ENCODE measurements around the gene KIRREL1. TPM values are rescaled to one million over a fixed set of nuclear protein-coding genes. Genes with fewer than 3 reads are reported as not detected.

The KIRREL1 gene
- total RNA-seq, 1 donor from 2014 or later, result 195 TPM

DNA sequence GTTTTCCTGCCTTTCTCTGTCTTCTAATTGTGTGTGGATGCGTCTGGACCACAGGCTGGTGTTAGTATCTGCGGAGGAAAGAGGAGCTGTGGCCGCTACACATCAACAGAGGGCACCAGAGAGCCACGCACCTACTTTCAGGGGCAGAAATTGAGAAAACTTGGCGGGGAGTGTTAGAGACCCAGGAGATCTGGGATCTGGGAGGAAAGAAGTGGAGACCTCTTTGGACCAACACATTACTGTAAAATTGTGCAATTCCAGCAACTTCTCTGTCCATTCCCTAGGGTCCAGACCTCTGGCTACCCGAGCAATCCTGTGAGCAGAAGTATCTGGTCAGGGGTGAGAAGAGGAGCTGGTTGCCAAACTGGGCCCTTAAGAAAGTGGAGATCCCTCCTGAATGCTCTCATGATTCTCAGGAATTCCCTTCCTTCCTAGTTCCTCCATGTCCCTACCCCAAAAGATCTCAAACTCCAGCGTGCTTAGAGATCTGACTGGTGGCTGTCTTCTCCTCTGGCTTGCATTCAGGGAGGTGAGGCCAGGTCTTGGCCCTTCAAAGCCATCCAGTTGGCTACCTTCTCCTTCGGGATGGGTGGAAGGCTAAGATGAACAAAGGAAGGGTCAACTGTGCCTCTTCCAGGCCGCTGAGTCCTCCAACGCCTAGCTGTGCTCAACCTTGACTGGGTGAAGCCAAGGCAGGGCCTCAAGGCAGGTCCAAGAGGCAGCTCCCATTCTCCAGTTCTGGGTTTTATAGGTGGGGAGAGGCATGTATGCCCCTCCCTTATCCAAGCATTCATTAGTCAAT, 1.2 kb upstream of the KIRREL1 start:
- Histone ChIP-seq H3K27ac (ENCODE audit: low read depth, low read length) (peak overlapping the region; percentile 19), H2AFZ (ENCODE audit: low read depth, low read length) (no peak overlapping the region), H3K27me3 (ENCODE audit: insufficient read depth, low read length) (peaks cover 3% of the 10 kb centered on the region), H3K36me3 (ENCODE audit: insufficient read depth, low read length) (peaks cover 2% of the 10 kb centered on the region), H3K79me2 (ENCODE audit: insufficient read depth, low read length) (peaks cover 38% of the 10 kb centered on the region), H3K4me1 (ENCODE audit: insufficient read depth, low read length) (peaks cover 27% of the 10 kb centered on the region), H3K4me3 (ENCODE audit: insufficient read depth, low read depth, low read length) (no peak overlapping the region), H3K9me3 (ENCODE audit: insufficient read depth, low read depth, low read length) (no peaks in the 10 kb centered on the region), H4K20me1 (ENCODE audit: insufficient read depth, low read length) (peaks cover 29% of the 10 kb centered on the region), H3K9ac (ENCODE audit: low read length) (peak overlapping the region; percentile 96), H3K4me2 (ENCODE audit: low read length) (peak overlapping the region; percentile 90)
- TF ChIP-seq, protein P1, sequence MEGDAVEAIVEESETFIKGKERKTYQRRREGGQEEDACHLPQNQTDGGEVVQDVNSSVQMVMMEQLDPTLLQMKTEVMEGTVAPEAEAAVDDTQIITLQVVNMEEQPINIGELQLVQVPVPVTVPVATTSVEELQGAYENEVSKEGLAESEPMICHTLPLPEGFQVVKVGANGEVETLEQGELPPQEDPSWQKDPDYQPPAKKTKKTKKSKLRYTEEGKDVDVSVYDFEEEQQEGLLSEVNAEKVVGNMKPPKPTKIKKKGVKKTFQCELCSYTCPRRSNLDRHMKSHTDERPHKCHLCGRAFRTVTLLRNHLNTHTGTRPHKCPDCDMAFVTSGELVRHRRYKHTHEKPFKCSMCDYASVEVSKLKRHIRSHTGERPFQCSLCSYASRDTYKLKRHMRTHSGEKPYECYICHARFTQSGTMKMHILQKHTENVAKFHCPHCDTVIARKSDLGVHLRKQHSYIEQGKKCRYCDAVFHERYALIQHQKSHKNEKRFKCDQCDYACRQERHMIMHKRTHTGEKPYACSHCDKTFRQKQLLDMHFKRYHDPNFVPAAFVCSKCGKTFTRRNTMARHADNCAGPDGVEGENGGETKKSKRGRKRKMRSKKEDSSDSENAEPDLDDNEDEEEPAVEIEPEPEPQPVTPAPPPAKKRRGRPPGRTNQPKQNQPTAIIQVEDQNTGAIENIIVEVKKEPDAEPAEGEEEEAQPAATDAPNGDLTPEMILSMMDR (IDR thresholded peaks at IDR 0.05; ENCODE audit: insufficient read depth, low read depth, low read length), result peak; percentile 99
- no peak for TF ChIP-seq EZH2 (IDR thresholded peaks at IDR 0.05; ENCODE audit: insufficient read depth, low read length)
- no peaks in the 10 kb centered on the region for H3K36me3 Mint-ChIP-seq (ENCODE audit: low read depth, unreplicated experiment)
- DNase-seq (ENCODE audit: low read depth) (peak; percentile 31), FAIRE-seq (peak; percentile 84)
- peak overlapping the region; percentile 93 for H3K4me3 Mint-ChIP-seq (ENCODE audit: unreplicated experiment)
- no peak overlapping the region for H3K27ac Mint-ChIP-seq (ENCODE audit: unreplicated experiment)
- H3K9me3 Mint-ChIP-seq (ENCODE audit: unreplicated experiment), result no peaks in the 10 kb centered on the region
- peaks cover 22% of the 10 kb centered on the region for H3K27me3 Mint-ChIP-seq (ENCODE audit: low read depth, unreplicated experiment)
- H3K4me1 Mint-ChIP-seq (ENCODE audit: low read depth, unreplicated experiment), result peaks cover 19% of the 10 kb centered on the region

- peaks cover 3% of the 10 kb centered on the region for H3K27me3 ChIP-seq (ENCODE audit: insufficient read depth, low read length)
- DNase-seq (ENCODE audit: low read depth) (peak; percentile 29), FAIRE-seq (no peak)
- Mint-ChIP-seq H3K4me3 (ENCODE audit: unreplicated experiment) (peak overlapping the region; percentile 93), H3K9me3 (ENCODE audit: unreplicated experiment) (no peaks in the 10 kb centered on the region), H3K27me3 (ENCODE audit: low read depth, unreplicated experiment) (peaks cover 19% of the 10 kb centered on the region), H3K27ac (ENCODE audit: unreplicated experiment) (no peak overlapping the region), H3K36me3 (ENCODE audit: low read depth, unreplicated experiment) (peaks cover 2% of the 10 kb centered on the region), H3K4me1 (ENCODE audit: low read depth, unreplicated experiment) (peaks cover 23% of the 10 kb centered on the region)
- TF ChIP-seq, protein P1 (IDR thresholded peaks at IDR 0.05; ENCODE audit: insufficient read depth, low read depth, low read length), result no peak
- TF ChIP-seq EZH2 (IDR thresholded peaks at IDR 0.05; ENCODE audit: insufficient read depth, low read length), result no peak
- H3K36me3 ChIP-seq (ENCODE audit: insufficient read depth, low read length), result peaks cover 2% of the 10 kb centered on the region
- H4K20me1 ChIP-seq (ENCODE audit: insufficient read depth, low read length), result peaks cover 34% of the 10 kb centered on the region
- H3K9ac ChIP-seq (ENCODE audit: low read length), result peak overlapping the region; percentile 96
- H3K4me2 ChIP-seq (ENCODE audit: low read length), result peak overlapping the region; percentile 90
- H3K4me3 ChIP-seq (ENCODE audit: insufficient read depth, low read depth, low read length), result peak overlapping the region; percentile 94
- H3K27ac ChIP-seq (ENCODE audit: low read depth, low read length), result peak overlapping the region; percentile 76
- no peaks in the 10 kb centered on the region for H3K9me3 ChIP-seq (ENCODE audit: insufficient read depth, low read depth, low read length)
- peaks cover 44% of the 10 kb centered on the region for H3K79me2 ChIP-seq (ENCODE audit: insufficient read depth, low read length)
- peak overlapping the region; percentile 62 for H2AFZ ChIP-seq (ENCODE audit: low read depth, low read length)
- H3K4me1 ChIP-seq (ENCODE audit: insufficient read depth, low read length), result peaks cover 27% of the 10 kb centered on the region
These were observed 655 bp upstream of the KIRREL1 start for GRCh38 chr1:157992833-157993146.
